Transverse colon (tissue), 3 donors: ENCODE data around the gene SUGCT.

Experiments
- CTCF ChIP-seq, 5 experiments: fragments of 200-600 bp in 3 of 5; fragments of 450-650 bp in 2 of 5; sonication (generic) in 3 of 5; IDR thresholded peaks; 1 replicate in 2 of 5; 2 replicates in 3 of 5; pipeline ENCODE4 v1.5.1; 2016 to 2017; ENCODE audit warnings: antibody characterized with exemption in 5 of 5, inconsistent platforms in 3 of 5, mild to moderate bottlenecking in 2 of 5, moderate library complexity in 1 of 5
- POLR2A ChIP-seq: fragments of 450-650 bp; IDR thresholded peaks from one replicate; pipeline ENCODE4 v1.6.1; 2016; ENCODE audit warnings: antibody characterized with exemption, mild to moderate bottlenecking, moderate library complexity

GRCh38 chr7:40299097-40299496, 164.3 kb downstream of the SUGCT start:
- TF ChIP-seq POLR2A (no peak), CTCF (IDR thresholded peaks at IDR 0.05) (no peak)
